HepG2 (cell line): ENCODE data around the gene TVP23C. TPM values are rescaled to one million over a fixed set of nuclear protein-coding genes. Genes with fewer than 3 reads are reported as not detected.
"Not testable (repeated sequence)": the region's sequence is repeated elsewhere in the genome, so short reads cannot be mapped to it uniquely, and the experiment has no call there.

Experiments
- ATAC-seq: fragments of 200-7000 bp; cut with Tn5 transposase; 3 replicates; pipeline ENCODE4 v1.9.1; 2020; ENCODE audit warnings: mild to moderate bottlenecking, moderate library complexity
- BruUV-seq: library from RNA; stranded (reverse); fragments of 400-500 nt; replicated peaks from 2 replicates; lab custom pipeline; 2021; lab: Mats Ljungman, UMichigan
- CTCF ChIA-PET: fragments of 300-600 bp; formaldehyde crosslinking; extraction: SDS; loops from one replicate; lab custom pipeline; 2021; ENCODE audit warnings: low total read pairs, inconsistent platforms, low intra/inter-chr PET ratio; lab: Yijun Ruan, JAX
- POLR2A ChIA-PET: fragments of 350-600 bp; sonication (Branson Sonifier 250); formaldehyde crosslinking; loops from one replicate; lab custom pipeline; 2020; ENCODE audit warnings: antibody characterized with exemption, inconsistent platforms; lab: Yijun Ruan, JAX
- DNase-seq: peaks from one replicate; pipeline ENCODE4 v3.0.0-alpha.2; 2015; ENCODE audit warnings: low spot score
- FAIRE-seq: peaks from 3 replicates; lab custom pipeline; 2011; peaks lifted over from hg19 to GRCh38; lab: Jason Lieb, UNC
- H2AFZ ChIP-seq: one replicate; pipeline ENCODE4 v1.6.1; 2011; ENCODE audit warnings: low read length, inconsistent platforms
- H3K27ac ChIP-seq: fragments of 300-600 bp; 3 replicates; pipeline ENCODE4 v1.8.0; 2011; ENCODE audit warnings: mixed run types, mild to moderate bottlenecking, mixed read lengths, low read length, inconsistent platforms; ENCODE audit not compliant: insufficient read depth; ENCODE audit errors: extremely low read length
- H3K27me3 ChIP-seq, 2 experiments: fragments of 200-600 bp in 1 of 2; 2 replicates in 1 of 2; 3 replicates in 1 of 2; pipeline versions ENCODE4 v1.6.0 to v1.8.0; 2011; ENCODE audit warnings: low read length in 2 of 2, mild to moderate bottlenecking in 2 of 2, moderate library complexity in 2 of 2, inconsistent platforms in 1 of 2; ENCODE audit not compliant: insufficient read depth in 2 of 2, control insufficient read depth in 1 of 2
- H3K36me3 ChIP-seq, 2 experiments: fragments of 200-600 bp in 1 of 2; replicated peaks in 1 of 2; 2 replicates in 1 of 2; 3 replicates in 1 of 2; pipeline versions ENCODE4 v1.5.1 to v1.8.0; 2011; ENCODE audit warnings: low read length in 2 of 2, inconsistent platforms in 1 of 2; ENCODE audit not compliant: insufficient read depth in 2 of 2, control insufficient read depth in 1 of 2
- H3K4me1 ChIP-seq: 2 replicates; pipeline ENCODE4 v1.5.1; 2012; ENCODE audit warnings: low read length, inconsistent platforms; ENCODE audit not compliant: insufficient read depth
- H3K4me2 ChIP-seq: 2 replicates; pipeline ENCODE4 v1.6.0; 2011; ENCODE audit warnings: low read depth, low read length, inconsistent platforms
- H3K4me3 ChIP-seq, 3 experiments: fragments of 200-600 bp in 1 of 3; sonication (generic), shearing (Covaris generic) in 1 of 3; replicated peaks in 1 of 3; 2 replicates each; pipeline ENCODE4 v1.5.1; 2011 to 2016; ENCODE audit warnings: low read length in 3 of 3, inconsistent platforms in 2 of 3, low read depth in 2 of 3, mild to moderate bottlenecking in 2 of 3, control low read depth in 1 of 3, mixed read lengths in 1 of 3; ENCODE audit not compliant: insufficient read depth in 1 of 3
- H3K79me2 ChIP-seq: one replicate; pipeline ENCODE4 v1.6.1; 2011; ENCODE audit warnings: low read length, inconsistent platforms; ENCODE audit not compliant: insufficient read depth
- H3K9ac ChIP-seq: 2 replicates; pipeline ENCODE4 v1.6.0; 2011; ENCODE audit warnings: mild to moderate bottlenecking, low read depth, low read length, inconsistent platforms; ENCODE audit not compliant: insufficient read depth
- H3K9me3 ChIP-seq: 2 replicates; pipeline ENCODE4 v1.5.1; 2012; ENCODE audit warnings: mild to moderate bottlenecking, low read length
- H4K20me1 ChIP-seq: 2 replicates; pipeline ENCODE4 v1.6.0; 2011; ENCODE audit warnings: inconsistent platforms, mild to moderate bottlenecking, low read length, moderate library complexity; ENCODE audit not compliant: insufficient read depth
- CEBPG ChIP-seq: IDR thresholded peaks from 2 replicates; pipeline ENCODE4 v1.6.1; 2016
- CTCF ChIP-seq: sonication (generic); formaldehyde crosslinking; IDR thresholded peaks from 2 replicates; pipeline ENCODE4 v1.5.0; 2020; ENCODE audit warnings: mild to moderate bottlenecking, missing genetic modification reagents, moderate library complexity
- SMC3 ChIP-seq: IDR thresholded peaks from 2 replicates; pipeline ENCODE4 v1.6.1; 2011; ENCODE audit warnings: low read length, improper control_type of control experiment
- STAG1 ChIP-seq: sonication (generic); formaldehyde crosslinking; IDR thresholded peaks from 2 replicates; pipeline ENCODE4 v1.4.0; 2020; ENCODE audit warnings: missing genetic modification reagents
- WGBS: methylation state at CpG from one replicate; pipeline ENCODE4 v1.1.6; 2017; ENCODE audit warnings: low lambda C conversion rate; 5-methylcytosine and 5-hydroxymethylcytosine counted together
- in situ Hi-C: cut with HindIII; loops from 2 replicates; pipeline ENCODE4 v1.10.0; 2017; ENCODE audit warnings: low pct_unique_long_range_greater_than_20kb; ENCODE audit not compliant: extremely low pct_ligation_motif_present
- intact Hi-C: fragments of 100-400 bp; cut with micrococcal nuclease; formaldehyde crosslinking; loops from one replicate; pipeline ENCODE4 v1.10.0; 2022; ENCODE audit not compliant: unreplicated experiment
- polyA plus RNA-seq, 8 experiments: library from polyadenylated mRNA; depleted of rRNA in 3 of 8; stranded (reverse) in 7 of 8; unstranded in 1 of 8; fragments of >200 nt; fragmentation: Illumina TruSeq in 4 of 8; extraction: Trizol in 4 of 8; gene quantifications; 2 replicates each; pipeline versions ENCODE4 v1.2.1 to v1.2.3, GENCODE V29; 2011 to 2016; ENCODE audit warnings: low read depth in 4 of 8, missing spikeins in 1 of 8, mixed read lengths in 1 of 8; ENCODE audit not compliant: insufficient read depth in 1 of 8
- total RNA-seq, 5 experiments: library from RNA; depleted of rRNA; stranded (reverse); fragments of >200 nt; fragmentation: Illumina TruSeq; extraction: Trizol; gene quantifications; 2 replicates each; pipeline ENCODE4 v1.2.3, GENCODE V29; 2016; ENCODE audit warnings: low read depth in 1 of 5

Gene TVP23C
- total and polyA plus RNA-seq, 2 of the 13 experiments (the other 11 are each of a cell fraction or from before 2014, with no cell fraction given), result 10.4 to 28.2 TPM

- H3K9ac ChIP-seq, CTCF ChIA-PET, H3K79me2 ChIP-seq, H4K20me1 ChIP-seq, ATAC-seq, in situ Hi-C loops, H2AFZ ChIP-seq, H3K9me3 ChIP-seq, intact Hi-C loops, H3K4me2 ChIP-seq, H3K27me3 ChIP-seq, FAIRE-seq, H3K4me1 ChIP-seq, DNase-seq, H3K27ac ChIP-seq, POLR2A ChIA-PET, H3K4me3 ChIP-seq, BruUV-seq: not testable (repeated sequence)
- 75% methylated on average over 3 of the region's 3 CpGs for whole genome bisulfite sequencing
- peaks cover 1 to 11% of the 10 kb centered on the region in 2 experiments; a peak in 2 of 5 replicates for H3K36me3 ChIP-seq
Observed at GRCh38 chr17:15533122-15533521, 30.2 kb downstream of the TVP23C start.

- H3K4me2 ChIP-seq, H3K27ac ChIP-seq, H3K4me3 ChIP-seq, H3K36me3 ChIP-seq, POLR2A ChIA-PET, intact Hi-C loops, BruUV-seq, H2AFZ ChIP-seq, H3K79me2 ChIP-seq, H3K4me1 ChIP-seq, H3K9me3 ChIP-seq, in situ Hi-C loops, H4K20me1 ChIP-seq, H3K27me3 ChIP-seq, H3K9ac ChIP-seq: not testable (repeated sequence)
- DNase-seq (peak; percentile 34), ATAC-seq (peak; percentile 71), FAIRE-seq (peak; percentile 63)
- 73% methylated on average over 7 of the region's 8 CpGs for WGBS
- TF ChIP-seq STAG1 (peak; percentile 79), CTCF (CRISPR knock-in tag) (peak; percentile 42), SMC3 (peak; percentile 11; the same call in 1 of the 2 replicates), CEBPG (CRISPR knock-in tag) (0 out of 2 replicates have a peak, but pooled peaks have one; percentile 12)
- CTCF ChIA-PET, result interaction anchor here (2.2 kb wide), 1 partner anchor 269 kb away, joined by 7 read pairs; no protein-coding TSS in a partner anchor
Observed at GRCh38 chr17:15526292-15527218, 36.7 kb downstream of the TVP23C start.

- H3K4me2 ChIP-seq, H3K36me3 ChIP-seq, H4K20me1 ChIP-seq, H3K27me3 ChIP-seq, intact Hi-C loops, FAIRE-seq, H3K9me3 ChIP-seq, H3K27ac ChIP-seq, H3K4me3 ChIP-seq, H3K9ac ChIP-seq, POLR2A ChIA-PET, H3K4me1 ChIP-seq, DNase-seq, BruUV-seq, in situ Hi-C loops, H2AFZ ChIP-seq, H3K79me2 ChIP-seq, ATAC-seq: not testable (repeated sequence)
- CTCF ChIA-PET, result interaction anchor here (2.2 kb wide), 1 partner anchor 268 kb away, joined by 7 read pairs; no protein-coding TSS in a partner anchor
- 98% methylated on average over 11 of the region's 12 CpGs for WGBS
Observed at GRCh38 chr17:15524990-15525985, 38.0 kb downstream of the TVP23C start.
